Activated T-helper 17 cell treated with anti-CD3 and anti-CD28 coated beads, Interleukin-2, amount 50 U/mL, for 72 hours (primary cell): ENCODE results near the gene DTX3. TPM values are rescaled to one million over a fixed set of nuclear protein-coding genes. Genes with fewer than 3 reads are reported as not detected.
A peak's percentile ranks its signal among the peaks of the same experiment; 100 is the strongest.

ENCODE experiments used
- ATAC-seq: fragments of 150-1000 bp; cut with Tn5 transposase; replicated peaks from 2 replicates; pipeline ENCODE4 v1.10.0; 2021; ENCODE audit warnings: mild to moderate bottlenecking, moderate library complexity
- H3K27ac Mint-ChIP-seq: one replicate; pipeline ENCODE4 v1.8.0; 2022; ENCODE audit warnings: mixed read lengths
- H3K27me3 Mint-ChIP-seq: one replicate; pipeline ENCODE4 v1.8.0; 2022; ENCODE audit warnings: mixed read lengths
- H3K36me3 Mint-ChIP-seq: one replicate; pipeline ENCODE4 v1.8.0; 2022; ENCODE audit warnings: low read depth, mild to moderate bottlenecking, mixed read lengths
- H3K4me1 Mint-ChIP-seq: one replicate; pipeline ENCODE4 v1.8.0; 2022; ENCODE audit warnings: mixed read lengths
- H3K4me3 Mint-ChIP-seq: one replicate; pipeline ENCODE4 v1.8.0; 2022; ENCODE audit warnings: mild to moderate bottlenecking, mixed read lengths
- H3K9me3 Mint-ChIP-seq: one replicate; pipeline ENCODE4 v1.8.0; 2022; ENCODE audit warnings: mixed read lengths
- total RNA-seq, 2 donors: library from RNA; stranded (reverse); gene quantifications; one replicate each; pipeline ENCODE4 v1.2.3, GENCODE V29; 2022

DTX3 gene
- total RNA-seq, 2 donors from 2014 or later = 16.7 to 19.5 TPM

- peaks cover 20% of the 10 kb centered on the region for H3K4me1 Mint-ChIP-seq
- no peaks in the 10 kb centered on the region for H3K9me3 Mint-ChIP-seq
- H3K27me3 Mint-ChIP-seq = no peaks in the 10 kb centered on the region
- H3K27ac Mint-ChIP-seq = peak within 1 kb of the TSS; percentile 74
- peak; percentile 100 for ATAC-seq
- peaks cover 22% of the 10 kb centered on the region for H3K36me3 Mint-ChIP-seq
- peak within 1 kb of the TSS; percentile 81 for H3K4me3 Mint-ChIP-seq
These were observed 13.5 kb upstream of the DTX3 start, which contains the start of gene PIP4K2C for GRCh38 chr12:57590864-57591781. PIP4K2C (plus strand) TSS chr12:57591192; CDS start chr12:57591290, 98 bp downstream.

DNA sequence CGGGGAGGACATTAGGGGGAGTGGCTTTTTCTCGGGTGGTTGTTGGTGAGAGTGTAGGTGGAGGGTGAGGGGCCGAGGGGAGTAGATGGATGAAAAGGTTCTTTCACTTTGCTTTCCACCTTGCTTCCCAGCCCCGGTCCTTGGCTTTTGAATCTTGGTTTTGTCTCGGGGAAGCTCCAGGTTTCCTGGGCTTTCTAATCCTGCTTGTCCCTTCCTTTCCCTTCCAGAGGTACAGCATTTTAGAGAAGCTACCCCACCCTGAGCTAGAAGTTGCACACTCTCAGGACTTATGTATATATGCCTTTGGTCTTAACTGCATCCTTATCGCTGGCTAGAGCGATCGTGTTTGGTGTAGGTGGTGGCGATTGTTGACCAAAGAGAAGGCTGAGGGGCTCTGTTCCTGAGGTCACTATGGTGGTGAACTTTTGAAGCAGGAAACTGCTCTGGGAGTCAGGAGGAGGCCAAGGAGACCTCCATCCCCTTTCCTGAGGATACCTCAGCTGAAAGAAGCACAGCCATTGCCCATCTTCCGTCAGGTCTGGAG is 12.8 kb upstream of the DTX3 start:
- Mint-ChIP-seq H3K36me3 (peaks cover 30% of the 10 kb centered on the region), H3K4me3 (peak overlapping the region; percentile 81), H3K9me3 (no peaks in the 10 kb centered on the region), H3K27ac (peak overlapping the region; percentile 74), H3K4me1 (peaks cover 20% of the 10 kb centered on the region), H3K27me3 (no peaks in the 10 kb centered on the region)
- no peak for ATAC-seq

GRCh38 chr12:57592551-57593165 is 12.0 kb upstream of the DTX3 start:
- H3K9me3 Mint-ChIP-seq = no peaks in the 10 kb centered on the region
- H3K4me1 Mint-ChIP-seq = peaks cover 20% of the 10 kb centered on the region

DNA sequence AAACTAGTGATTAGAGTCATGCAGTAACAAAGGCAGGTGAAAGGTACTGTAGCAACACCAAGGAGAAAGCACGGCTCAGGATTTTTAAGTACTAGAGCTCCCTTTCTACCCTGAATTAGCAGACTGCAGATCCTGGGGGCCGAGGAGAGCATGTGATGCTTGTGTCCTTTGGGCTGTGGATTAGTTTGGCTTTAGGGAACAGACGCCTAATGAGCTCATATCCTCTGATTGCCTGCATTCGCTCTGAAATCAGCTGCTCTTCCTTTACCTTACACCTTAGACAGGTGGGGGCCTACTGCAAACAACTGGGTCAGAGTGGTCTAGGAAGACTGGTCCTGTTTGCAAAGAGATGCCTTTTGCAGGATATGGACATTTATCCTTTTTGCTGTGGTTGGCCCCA is 11.4 kb upstream of the DTX3 start:
- Mint-ChIP-seq H3K4me3 (no peak overlapping the region), H3K27me3 (no peaks in the 10 kb centered on the region), H3K4me1 (peaks cover 20% of the 10 kb centered on the region), H3K27ac (no peak overlapping the region), H3K9me3 (no peaks in the 10 kb centered on the region), H3K36me3 (peaks cover 42% of the 10 kb centered on the region)
- no peak for ATAC-seq

More at GRCh38 chr12:57592551-57593165, 12.0 kb upstream of the DTX3 start:
- ATAC-seq = no peak
- H3K36me3 Mint-ChIP-seq = peaks cover 38% of the 10 kb centered on the region
- no peaks in the 10 kb centered on the region for H3K27me3 Mint-ChIP-seq
- peak overlapping the region; percentile 81 for H3K4me3 Mint-ChIP-seq
- H3K27ac Mint-ChIP-seq = peak overlapping the region; percentile 74

GRCh38 chr12:57600395-57600794 is 4.2 kb upstream of the DTX3 start:
- H3K27ac Mint-ChIP-seq = peak overlapping the region; percentile 26
- H3K36me3 Mint-ChIP-seq = peaks cover 73% of the 10 kb centered on the region
- ATAC-seq = no peak
- H3K4me1 Mint-ChIP-seq = peaks cover 9% of the 10 kb centered on the region
- no peaks in the 10 kb centered on the region for H3K27me3 Mint-ChIP-seq
- no peaks in the 10 kb centered on the region for H3K9me3 Mint-ChIP-seq
- H3K4me3 Mint-ChIP-seq = no peak overlapping the region

GRCh38 chr12:57602544-57602943 is 2.1 kb upstream of the DTX3 start:
- H3K9me3 Mint-ChIP-seq = no peaks in the 10 kb centered on the region
- ATAC-seq = no peak
- peaks cover 13% of the 10 kb centered on the region for H3K4me1 Mint-ChIP-seq
- H3K27ac Mint-ChIP-seq = no peak overlapping the region
- no peak overlapping the region for H3K4me3 Mint-ChIP-seq
- H3K27me3 Mint-ChIP-seq = no peaks in the 10 kb centered on the region
- H3K36me3 Mint-ChIP-seq = peaks cover 52% of the 10 kb centered on the region

GRCh38 chr12:57603324-57603723 is 1.3 kb upstream of the DTX3 start:
- Mint-ChIP-seq H3K4me3 (peak overlapping the region; percentile 74), H3K27me3 (no peaks in the 10 kb centered on the region), H3K4me1 (peaks cover 13% of the 10 kb centered on the region), H3K27ac (peak overlapping the region; percentile 84), H3K36me3 (peaks cover 46% of the 10 kb centered on the region), H3K9me3 (no peaks in the 10 kb centered on the region)
- no peak for ATAC-seq

DNA sequence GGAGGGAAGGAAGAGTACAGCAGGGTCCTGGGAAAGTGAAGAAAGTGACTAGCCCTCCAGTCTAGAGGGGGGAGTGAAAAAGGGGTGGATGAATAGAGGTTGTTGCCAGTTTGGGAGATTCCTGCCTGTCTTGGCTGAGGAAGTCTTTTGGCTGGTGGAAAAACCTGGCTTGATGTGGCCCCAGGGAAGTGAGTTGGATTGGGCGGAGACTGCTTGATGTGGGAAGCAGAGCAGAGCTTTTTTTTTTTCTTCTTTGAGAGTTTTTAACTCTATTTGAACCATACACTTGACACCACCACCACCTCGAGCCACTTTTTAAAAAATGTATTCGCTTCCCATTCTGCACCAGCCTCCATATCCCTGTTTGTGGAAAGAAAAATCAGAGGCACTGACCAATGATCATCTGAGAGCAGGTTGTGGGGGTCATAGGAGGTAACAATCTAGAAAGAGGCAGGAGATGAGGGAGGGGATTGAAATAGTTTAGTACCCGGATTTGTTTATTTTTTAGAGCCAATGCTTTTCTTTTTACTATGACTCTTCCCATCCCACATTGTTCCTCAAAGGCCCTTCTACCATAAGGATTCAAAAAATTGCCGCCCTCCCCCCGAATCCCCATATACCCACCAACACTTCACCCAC is 690 bp upstream of the DTX3 start:
- Mint-ChIP-seq H3K9me3 (no peaks in the 10 kb centered on the region), H3K27me3 (no peaks in the 10 kb centered on the region), H3K27ac (peak overlapping the region; percentile 84), H3K4me3 (peak overlapping the region; percentile 74), H3K4me1 (peaks cover 13% of the 10 kb centered on the region), H3K36me3 (peaks cover 40% of the 10 kb centered on the region)
- no peak for ATAC-seq

GRCh38 chr12:57604992-57605810 is 577 bp downstream of the DTX3 start:
- H3K27ac Mint-ChIP-seq = peak overlapping the region; percentile 84
- H3K27me3 Mint-ChIP-seq = peaks cover under 1% of the 10 kb centered on the region
- ATAC-seq = peak; percentile 51
- H3K36me3 Mint-ChIP-seq = peaks cover 27% of the 10 kb centered on the region
- peaks cover 9% of the 10 kb centered on the region for H3K4me1 Mint-ChIP-seq
- H3K9me3 Mint-ChIP-seq = no peaks in the 10 kb centered on the region
- H3K4me3 Mint-ChIP-seq = peak overlapping the region; percentile 74

DNA sequence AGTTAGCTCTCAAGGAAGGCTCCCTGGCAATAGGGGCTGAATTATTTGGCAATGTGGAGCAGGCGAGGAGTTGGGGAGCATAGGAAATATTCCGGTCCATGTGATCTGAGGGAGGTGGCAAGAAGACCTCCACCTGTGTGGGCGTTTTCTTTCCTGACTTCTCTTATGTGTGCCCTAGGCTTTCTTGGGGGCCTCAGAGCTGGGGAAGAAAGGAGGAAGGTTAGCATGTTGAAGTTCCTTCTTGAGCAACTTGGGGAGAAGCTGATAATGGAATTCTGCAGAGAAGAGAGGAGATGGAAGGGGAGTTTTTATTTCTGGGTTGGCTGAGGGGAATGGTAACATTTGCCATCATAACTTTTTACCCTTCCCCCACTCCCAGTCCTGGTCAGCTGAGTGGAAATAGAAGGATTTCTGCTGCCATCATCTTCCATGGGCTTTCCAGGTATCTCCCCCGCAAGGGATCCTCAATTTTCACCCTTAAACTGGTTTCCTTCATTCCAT is 1.2 kb downstream of the DTX3 start:
- ATAC-seq = no peak
- peaks cover 3% of the 10 kb centered on the region for H3K27me3 Mint-ChIP-seq
- no peaks in the 10 kb centered on the region for H3K9me3 Mint-ChIP-seq
- peaks cover 9% of the 10 kb centered on the region for H3K4me1 Mint-ChIP-seq
- peak overlapping the region; percentile 84 for H3K27ac Mint-ChIP-seq
- H3K4me3 Mint-ChIP-seq = peak overlapping the region; percentile 74
- H3K36me3 Mint-ChIP-seq = peaks cover 21% of the 10 kb centered on the region

DNA sequence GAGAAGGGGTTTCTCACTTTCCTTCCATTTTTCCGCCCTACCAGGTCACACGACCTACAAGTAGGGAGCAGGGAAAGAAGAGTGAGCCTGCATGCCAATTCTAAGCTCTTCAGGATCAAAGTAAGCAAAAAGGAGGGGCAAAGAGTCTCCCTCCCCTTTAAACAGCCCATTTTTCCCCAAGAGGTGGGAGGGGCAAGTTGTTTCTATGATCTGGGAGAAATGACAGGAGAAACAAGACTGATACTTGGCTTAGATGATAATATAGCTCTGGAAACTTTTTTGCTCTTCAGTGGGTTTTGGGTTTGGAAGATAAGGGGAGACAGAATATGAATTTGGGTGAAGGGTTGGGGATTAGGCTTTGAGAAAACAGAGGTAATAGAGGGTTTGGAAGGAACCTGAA is 1.8 kb downstream of the DTX3 start:
- Mint-ChIP-seq H3K27me3 (peaks cover 3% of the 10 kb centered on the region), H3K36me3 (peaks cover 15% of the 10 kb centered on the region), H3K9me3 (no peaks in the 10 kb centered on the region), H3K4me1 (peaks cover 9% of the 10 kb centered on the region), H3K4me3 (no peak overlapping the region), H3K27ac (no peak overlapping the region)
- no peak for ATAC-seq

DNA sequence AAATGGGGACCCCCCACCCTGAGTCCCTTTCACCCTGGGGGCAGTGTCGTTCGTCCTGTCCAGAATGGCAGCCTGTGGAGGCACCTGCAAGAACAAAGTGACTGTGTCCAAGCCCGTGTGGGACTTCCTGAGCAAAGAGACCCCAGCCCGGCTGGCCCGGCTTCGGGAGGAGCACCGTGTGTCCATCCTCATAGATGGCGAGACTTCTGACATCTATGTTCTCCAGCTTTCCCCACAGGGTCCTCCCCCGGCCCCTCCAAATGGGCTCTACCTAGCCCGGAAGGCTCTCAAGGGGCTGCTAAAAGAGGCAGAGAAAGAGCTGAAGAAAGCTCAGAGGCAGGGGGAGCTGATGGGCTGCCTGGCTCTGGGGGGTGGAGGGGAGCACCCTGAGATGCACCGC is 2.2 kb downstream of the DTX3 start:
- peaks cover 9% of the 10 kb centered on the region for H3K4me1 Mint-ChIP-seq
- peaks cover 3% of the 10 kb centered on the region for H3K27me3 Mint-ChIP-seq
- H3K9me3 Mint-ChIP-seq = no peaks in the 10 kb centered on the region
- no peak overlapping the region for H3K27ac Mint-ChIP-seq
- H3K36me3 Mint-ChIP-seq = peaks cover 11% of the 10 kb centered on the region
- ATAC-seq = no peak
- H3K4me3 Mint-ChIP-seq = no peak overlapping the region

DNA sequence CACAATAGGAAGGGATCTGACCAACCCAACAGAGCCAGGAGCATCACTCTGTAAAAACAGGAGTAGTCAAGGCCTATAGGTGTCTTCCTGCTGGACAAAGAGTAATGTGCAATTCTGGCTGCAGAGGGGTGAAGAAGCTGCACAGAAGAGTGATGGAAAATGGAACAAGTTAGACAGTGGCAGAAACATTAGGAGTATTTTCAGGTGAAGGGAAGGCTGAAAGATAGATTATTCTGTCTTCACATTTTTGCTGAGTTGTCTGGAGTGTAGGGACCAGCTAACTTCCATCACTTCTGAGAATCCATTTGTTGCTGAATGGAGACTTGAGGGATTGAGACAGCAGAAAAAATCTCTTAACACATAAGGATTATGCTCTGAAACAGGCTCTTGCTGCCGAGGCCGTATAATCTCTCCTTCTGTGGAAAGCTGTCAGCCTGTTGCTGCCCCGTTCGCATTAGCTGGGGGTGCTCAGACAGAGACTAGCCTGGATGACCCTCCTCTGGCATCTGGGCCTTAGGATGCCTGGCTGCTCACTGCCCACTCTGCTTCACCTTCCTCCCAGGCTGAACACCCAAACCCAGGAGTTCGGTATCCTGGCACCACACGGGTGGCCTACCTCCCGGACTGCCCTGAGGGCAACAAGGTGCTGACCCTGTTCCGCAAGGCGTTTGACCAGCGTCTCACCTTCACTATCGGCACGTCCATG is 3.5 kb downstream of the DTX3 start:
- Mint-ChIP-seq H3K36me3 (no peaks in the 10 kb centered on the region), H3K27ac (no peak overlapping the region), H3K9me3 (no peaks in the 10 kb centered on the region), H3K4me3 (no peak overlapping the region), H3K4me1 (peaks cover 5% of the 10 kb centered on the region), H3K27me3 (peaks cover 9% of the 10 kb centered on the region)
- no peak for ATAC-seq
